Body of pancreas (tissue), 4 donors: ENCODE data around the gene ARHGAP24. TPM values are rescaled to one million over a fixed set of nuclear protein-coding genes. Genes with fewer than 3 reads are reported as not detected.
"Not testable (repeated sequence)": the region's sequence is repeated elsewhere in the genome, so short reads cannot be mapped to it uniquely, and the experiment has no call there.

ENCODE experiments used
- ATAC-seq: fragments of 150-250 bp; one replicate; pipeline ENCODE4 v1.9.1; 2016
- DNase-seq, 4 donors: peaks; one replicate each; pipeline ENCODE4 v3.0.0-alpha.2; 2019
- H3K27ac ChIP-seq, 4 donors: fragments of 200-600 bp; sonication (generic); 1 replicate in 3 of 4; 2 replicates in 1 of 4; pipeline versions ENCODE4 v1.5.1 to v1.6.1; 2016 to 2019; ENCODE audit warnings: mild to moderate bottlenecking in 1 of 4, mixed read lengths in 1 of 4, moderate library complexity in 1 of 4
- H3K27me3 ChIP-seq, 2 donors: fragments of 200-600 bp; sonication (generic); one replicate each; pipeline ENCODE4 v1.6.0; 2016; ENCODE audit warnings: mild to moderate bottlenecking in 1 of 2
- H3K36me3 ChIP-seq, 2 donors: fragments of 200-600 bp; sonication (generic); replicated peaks in 1 of 2; 2 replicates each; pipeline ENCODE4 v1.5.1; 2016; ENCODE audit warnings: low read depth in 2 of 2; ENCODE audit not compliant: insufficient read depth in 1 of 2
- H3K4me1 ChIP-seq: fragments of 200-600 bp; sonication (generic); one replicate; pipeline ENCODE4 v1.6.0; 2016
- H3K4me3 ChIP-seq, 2 donors: fragments of 200-600 bp; sonication (generic); 1 replicate in 1 of 2; 2 replicates in 1 of 2; pipeline ENCODE4 v1.5.1; 2016 to 2019
- H3K9me3 ChIP-seq, 3 donors: fragments of 200-600 bp; sonication (generic); 1 replicate in 2 of 3; 2 replicates in 1 of 3; pipeline ENCODE4 v1.5.1; 2016
- CTCF ChIP-seq, 7 experiments: fragments of 450-650 bp in 4 of 7; fragments of 200-600 bp in 3 of 7; sonication (generic) in 3 of 7; IDR thresholded peaks; one replicate each; pipeline ENCODE4 v1.5.1; 2016 to 2019; ENCODE audit warnings: antibody characterized with exemption in 7 of 7
- POLR2A ChIP-seq, 3 donors: fragments of 450-650 bp; IDR thresholded peaks; one replicate each; pipeline ENCODE4 v1.6.1; 2016; ENCODE audit warnings: antibody characterized with exemption in 3 of 3, mild to moderate bottlenecking in 2 of 3
- WGBS, 2 donors: methylation state at CpG; one replicate each; pipeline ENCODE4 v1.1.5; 2017; 5-methylcytosine and 5-hydroxymethylcytosine counted together
- intact Hi-C: fragments of 100-400 bp; cut with DNase I; formaldehyde crosslinking; loops from one replicate; pipeline ENCODE4 v1.15.1; 2023
- total RNA-seq, 2 donors: library from RNA; depleted of rRNA; stranded (reverse); fragments of >200 nt; gene quantifications; one replicate each; pipeline ENCODE4 v1.1.0, GENCODE V29; 2016

The ARHGAP24 gene
- total RNA-seq, 2 donors from 2014 or later, result 43.3 to 113 TPM

GRCh38 chr4:86015412-86016350 is 540.7 kb downstream of the ARHGAP24 start:
- DNase-seq (peak in 1 of 4 donors; percentile 11), ATAC-seq (peak; percentile 47)
- no peaks in the 10 kb centered on the region for H3K9me3 ChIP-seq
- no peaks in the 10 kb centered on the region for H3K27me3 ChIP-seq
- WGBS, 2 donors, result 76 to 81% methylated on average over 2 of the region's 2 CpGs
- TF ChIP-seq CTCF (IDR thresholded peaks at IDR 0.05) (no peak), POLR2A (IDR thresholded peaks at IDR 0.05) (no peak)
- H3K4me1 ChIP-seq, result no peaks in the 10 kb centered on the region
- no peak overlapping the region for H3K27ac ChIP-seq
- intact Hi-C loops, result no loop called here
- H3K4me3 ChIP-seq, result no peak overlapping the region
- H3K36me3 ChIP-seq, result no peaks in the 10 kb centered on the region

- no peaks in the 10 kb centered on the region for H3K36me3 ChIP-seq
- intact Hi-C loops, result no loop called here
- DNase-seq (no peak), ATAC-seq (no peak)
- no peak for TF ChIP-seq CTCF (IDR thresholded peaks at IDR 0.05)
- no peak for TF ChIP-seq POLR2A (IDR thresholded peaks at IDR 0.05)
- H3K4me1 ChIP-seq, result no peaks in the 10 kb centered on the region
- no peaks in the 10 kb centered on the region for H3K9me3 ChIP-seq
- 86 to 87% methylated on average over 1 of the region's 1 CpG for WGBS, 2 donors
- H3K27me3 ChIP-seq, result no peaks in the 10 kb centered on the region
- H3K4me3 ChIP-seq, result no peak overlapping the region
- no peak overlapping the region for H3K27ac ChIP-seq
Observed at GRCh38 chr4:86019362-86019761, 544.4 kb downstream of the ARHGAP24 start.

- Histone ChIP-seq H3K9me3 (no peaks in the 10 kb centered on the region), H3K4me1 (no peaks in the 10 kb centered on the region), H3K4me3 (no peak overlapping the region), H3K27me3 (no peaks in the 10 kb centered on the region), H3K27ac (no peak overlapping the region), H3K36me3 (no peaks in the 10 kb centered on the region)
- intact Hi-C loops, result no loop called here
- no peak for TF ChIP-seq POLR2A (IDR thresholded peaks at IDR 0.05)
- no peak for TF ChIP-seq CTCF (IDR thresholded peaks at IDR 0.05)
- ATAC-seq (no peak), DNase-seq (no peak)
Observed at GRCh38 chr4:86019906-86020305, 545.0 kb downstream of the ARHGAP24 start.

- H3K27ac ChIP-seq, DNase-seq, H3K36me3 ChIP-seq, ATAC-seq, H3K4me1 ChIP-seq, H3K27me3 ChIP-seq, H3K9me3 ChIP-seq, intact Hi-C loops, H3K4me3 ChIP-seq: not testable (repeated sequence)
- WGBS, 2 donors, result 91 to 95% methylated on average over 4 to 9 of the region's 24 CpGs
Observed at GRCh38 chr4:86021671-86022070, 546.7 kb downstream of the ARHGAP24 start.

- no peaks in the 10 kb centered on the region for H3K27me3 ChIP-seq
- H3K36me3 ChIP-seq, result no peaks in the 10 kb centered on the region
- H3K4me3 ChIP-seq, result no peak overlapping the region
- no peaks in the 10 kb centered on the region for H3K9me3 ChIP-seq
- DNase-seq (no peak), ATAC-seq (no peak)
- TF ChIP-seq POLR2A (IDR thresholded peaks at IDR 0.05), result no peak
- no peak for TF ChIP-seq CTCF (IDR thresholded peaks at IDR 0.05)
- WGBS, 2 donors, result 53 to 65% methylated on average over 8 of the region's 8 CpGs
- H3K4me1 ChIP-seq, result no peaks in the 10 kb centered on the region
- no peak overlapping the region for H3K27ac ChIP-seq
- intact Hi-C loops, result no loop called here
Observed at GRCh38 chr4:86026720-86027119, 551.8 kb downstream of the ARHGAP24 start.
